ENCODE data around the gene ZNF468. TPM values are rescaled to one million over a fixed set of nuclear protein-coding genes. Genes with fewer than 3 reads are reported as not detected.
"Not testable (repeated sequence)": the region's sequence is repeated elsewhere in the genome, so short reads cannot be mapped to it uniquely, and the experiment has no call there.

The ZNF468 gene
- total RNA-seq, 4 donors from 2014 or later: 8.2 to 19.2 (median 14.0) TPM

DNA sequence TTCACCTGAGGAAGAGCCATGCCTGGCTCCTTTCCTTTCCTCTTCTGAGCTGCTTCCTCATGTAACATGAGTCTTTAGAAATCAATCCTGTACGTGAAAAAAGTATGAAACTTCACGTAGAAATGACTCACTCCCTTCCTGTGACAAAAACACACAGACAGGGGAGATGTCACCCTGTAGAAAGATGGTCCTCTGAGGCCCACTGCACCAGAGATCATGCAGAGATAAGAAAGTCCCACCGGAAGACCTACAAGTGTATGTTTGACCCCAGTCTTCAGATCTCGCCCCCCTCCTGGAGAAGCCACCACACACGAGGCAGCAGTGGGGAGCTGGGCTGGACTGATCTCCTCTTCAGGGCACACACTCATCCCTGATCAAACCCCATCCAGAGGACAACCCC lies 23.9 kb downstream of the ZNF468 start:
- not testable (repeated sequence) for H3K4me1 ChIP-seq; DNase-seq (ENCODE audit: low spot score in 2 of 2); H3K27me3 ChIP-seq; H3K27ac ChIP-seq; H3K4me3 ChIP-seq
- Histone ChIP-seq H3K9me3 (peaks cover 0 to 35% (median 7%) of the 10 kb centered on the region in 4 donors), H3K36me3 (peaks cover 0 to 31% (median 0%) of the 10 kb centered on the region in 3 donors)
- 68 to 77% methylated on average over 5 of the region's 5 CpGs for WGBS, 2 donors

DNA sequence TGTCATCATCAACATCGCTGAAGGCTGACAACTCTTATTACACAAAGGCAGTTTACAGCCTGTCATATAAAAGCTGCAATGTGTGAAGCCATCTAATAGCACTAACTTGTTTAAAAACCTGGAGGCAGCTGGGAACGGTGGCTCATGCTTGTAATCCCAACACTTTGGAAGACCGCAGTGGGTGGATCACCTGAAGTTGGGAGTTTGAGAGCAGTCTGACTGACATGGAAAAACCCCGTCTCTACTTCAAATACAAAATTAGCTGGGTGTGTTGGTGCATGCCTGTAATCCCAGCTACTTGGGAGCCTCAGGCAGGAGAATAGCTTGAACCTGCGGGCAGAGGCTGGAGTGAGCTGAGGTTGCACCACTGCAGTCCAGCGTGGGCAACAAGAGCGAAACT lies 27.6 kb downstream of the ZNF468 start:
- WGBS, 2 donors: 56 to 63% methylated on average over 7 of the region's 7 CpGs
- H3K4me3 ChIP-seq; H3K27me3 ChIP-seq; DNase-seq (ENCODE audit: low spot score in 2 of 2); H3K27ac ChIP-seq; H3K4me1 ChIP-seq; H3K36me3 ChIP-seq: not testable (repeated sequence)
- H3K9me3 ChIP-seq: peaks cover 0 to 15% (median 0%) of the 10 kb centered on the region in 4 donors

DNA sequence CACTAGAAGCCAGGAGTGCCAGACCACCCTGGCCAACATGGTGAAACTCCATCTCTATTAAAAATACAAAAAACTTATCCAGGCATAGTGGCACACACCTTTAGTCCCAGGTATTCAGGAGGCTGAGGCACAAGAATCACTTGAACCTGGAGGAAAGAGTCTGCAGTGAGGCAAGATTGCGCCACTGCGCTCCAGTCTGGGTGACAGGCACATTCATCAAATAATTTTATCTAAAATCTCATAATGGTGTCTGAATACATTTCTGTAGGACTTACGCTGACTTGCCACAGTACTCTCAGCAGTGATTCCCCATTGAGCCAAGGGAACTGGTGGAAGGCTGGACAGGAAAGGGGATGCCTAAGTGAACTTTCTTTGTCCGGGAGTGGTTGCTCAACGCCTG lies 31.7 kb downstream of the ZNF468 start:
- no peak for DNase-seq (ENCODE audit: low spot score in 2 of 2)
- H3K4me1 ChIP-seq: peaks cover 0 to 2% (median 0%) of the 10 kb centered on the region in 4 donors
- no peaks in the 10 kb centered on the region for H3K27me3 ChIP-seq
- H3K9me3 ChIP-seq: peaks cover 0 to 6% (median 0%) of the 10 kb centered on the region in 4 donors
- no peak overlapping the region for H3K27ac ChIP-seq
- H3K36me3 ChIP-seq: no peaks in the 10 kb centered on the region
- TF ChIP-seq POLR2A (IDR thresholded peaks at IDR 0.05) (no peak), EP300 (IDR thresholded peaks at IDR 0.05) (no peak)
- TF ChIP-seq, protein P1, sequence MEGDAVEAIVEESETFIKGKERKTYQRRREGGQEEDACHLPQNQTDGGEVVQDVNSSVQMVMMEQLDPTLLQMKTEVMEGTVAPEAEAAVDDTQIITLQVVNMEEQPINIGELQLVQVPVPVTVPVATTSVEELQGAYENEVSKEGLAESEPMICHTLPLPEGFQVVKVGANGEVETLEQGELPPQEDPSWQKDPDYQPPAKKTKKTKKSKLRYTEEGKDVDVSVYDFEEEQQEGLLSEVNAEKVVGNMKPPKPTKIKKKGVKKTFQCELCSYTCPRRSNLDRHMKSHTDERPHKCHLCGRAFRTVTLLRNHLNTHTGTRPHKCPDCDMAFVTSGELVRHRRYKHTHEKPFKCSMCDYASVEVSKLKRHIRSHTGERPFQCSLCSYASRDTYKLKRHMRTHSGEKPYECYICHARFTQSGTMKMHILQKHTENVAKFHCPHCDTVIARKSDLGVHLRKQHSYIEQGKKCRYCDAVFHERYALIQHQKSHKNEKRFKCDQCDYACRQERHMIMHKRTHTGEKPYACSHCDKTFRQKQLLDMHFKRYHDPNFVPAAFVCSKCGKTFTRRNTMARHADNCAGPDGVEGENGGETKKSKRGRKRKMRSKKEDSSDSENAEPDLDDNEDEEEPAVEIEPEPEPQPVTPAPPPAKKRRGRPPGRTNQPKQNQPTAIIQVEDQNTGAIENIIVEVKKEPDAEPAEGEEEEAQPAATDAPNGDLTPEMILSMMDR (IDR thresholded peaks at IDR 0.05): no peak
- WGBS, 2 donors: 88 to 90% methylated on average over 5 of the region's 5 CpGs
- H3K4me3 ChIP-seq: no peak overlapping the region

DNA sequence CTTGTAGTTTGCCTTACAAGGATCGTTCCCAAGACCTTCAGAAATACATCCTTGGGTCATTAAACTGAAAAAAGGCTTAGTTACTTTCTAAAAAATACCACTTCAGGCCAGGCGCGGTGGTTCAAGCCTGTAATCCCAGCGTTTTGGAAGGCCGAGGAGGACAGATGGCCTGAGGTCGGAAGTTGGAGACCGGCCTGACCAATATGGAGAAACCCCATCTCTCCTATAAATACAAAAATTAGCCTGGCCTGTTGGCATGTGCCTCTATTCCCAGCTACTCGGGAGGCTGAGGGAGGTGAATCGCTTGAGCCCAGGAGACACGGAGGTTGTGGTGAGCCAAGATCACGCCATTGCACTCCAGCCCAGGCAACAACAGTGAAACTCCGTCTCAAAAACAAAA lies 33.7 kb downstream of the ZNF468 start:
- no peak for DNase-seq (ENCODE audit: low spot score in 2 of 2)
- TF ChIP-seq, protein P1 (IDR thresholded peaks at IDR 0.05): no peak
- TF ChIP-seq EP300 (IDR thresholded peaks at IDR 0.05) (no peak), POLR2A (IDR thresholded peaks at IDR 0.05) (no peak)
- no peak overlapping the region for H3K4me3 ChIP-seq
- H3K27ac ChIP-seq: no peak overlapping the region
- no peaks in the 10 kb centered on the region for H3K27me3 ChIP-seq
- 94 to 96% methylated on average over 12 of the region's 12 CpGs for WGBS, 2 donors
- H3K9me3 ChIP-seq: peaks cover 0 to 6% (median 0%) of the 10 kb centered on the region in 4 donors
- H3K36me3 ChIP-seq: no peaks in the 10 kb centered on the region
- peaks cover 0 to 7% (median 0%) of the 10 kb centered on the region in 4 donors for H3K4me1 ChIP-seq

DNA sequence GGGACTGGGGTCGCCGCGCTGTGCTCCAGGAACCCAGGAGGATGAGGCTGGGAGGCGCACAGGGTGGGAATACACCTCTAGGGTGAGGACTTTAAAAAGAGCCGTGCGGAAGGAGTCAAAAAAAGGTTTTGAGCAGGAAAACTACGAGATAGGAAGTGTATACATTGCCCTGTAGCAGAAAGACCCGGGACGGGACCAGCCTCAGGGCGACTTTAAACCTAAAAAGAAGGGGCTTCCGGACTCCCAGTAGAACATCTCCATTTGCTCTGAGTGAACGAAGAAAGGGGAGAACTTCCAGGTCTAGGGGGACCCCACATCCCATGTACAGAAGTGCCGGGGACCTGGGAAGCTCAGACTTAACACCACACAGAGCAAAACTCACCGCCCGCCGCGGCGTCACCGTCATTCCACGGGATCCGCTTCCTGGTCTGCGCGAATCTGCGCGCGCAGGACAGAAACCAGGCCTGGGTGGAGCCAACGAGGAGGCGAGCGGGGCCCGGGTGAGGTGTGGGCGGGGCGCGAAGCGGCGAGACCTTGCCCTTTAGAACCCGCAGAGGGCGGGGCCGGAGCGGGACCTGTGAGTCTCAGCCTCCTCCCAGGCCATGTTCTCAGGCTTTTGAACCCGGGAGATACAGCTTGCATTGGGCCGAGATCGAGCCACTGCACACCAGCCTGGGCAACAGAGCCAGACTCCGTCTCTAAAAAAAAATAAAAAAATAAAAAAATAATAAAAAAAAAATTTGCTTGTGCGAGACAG lies 36.0 kb downstream of the ZNF468 start, which contains the start of gene ZNF28:
Gene ZNF28, minus strand, starts transcription at position 430 of the 757 bp plus-strand sequence. CDS start 3,675 bp downstream, outside the sequence.
- not testable (repeated sequence) for H3K4me1 ChIP-seq, H3K9me3 ChIP-seq, H3K27me3 ChIP-seq
- H3K27ac ChIP-seq: peak within 1 kb of the TSS in 3 of 4 donors; percentile 31 to 85 (median 74)
- WGBS, 2 donors: 1% methylated on average over 24 to 31 of the region's 44 CpGs
- peak within 1 kb of the TSS; percentile 38 to 67 (median 53) for H3K4me3 ChIP-seq
- peak in 1 of 2 donors; percentile 21 for TF ChIP-seq EP300 (IDR thresholded peaks at IDR 0.05)
- peak; percentile 39 to 42 for DNase-seq (ENCODE audit: low spot score in 2 of 2)
- H3K36me3 ChIP-seq: peaks cover 0 to 21% (median 0%) of the 10 kb centered on the region in 3 donors

DNA sequence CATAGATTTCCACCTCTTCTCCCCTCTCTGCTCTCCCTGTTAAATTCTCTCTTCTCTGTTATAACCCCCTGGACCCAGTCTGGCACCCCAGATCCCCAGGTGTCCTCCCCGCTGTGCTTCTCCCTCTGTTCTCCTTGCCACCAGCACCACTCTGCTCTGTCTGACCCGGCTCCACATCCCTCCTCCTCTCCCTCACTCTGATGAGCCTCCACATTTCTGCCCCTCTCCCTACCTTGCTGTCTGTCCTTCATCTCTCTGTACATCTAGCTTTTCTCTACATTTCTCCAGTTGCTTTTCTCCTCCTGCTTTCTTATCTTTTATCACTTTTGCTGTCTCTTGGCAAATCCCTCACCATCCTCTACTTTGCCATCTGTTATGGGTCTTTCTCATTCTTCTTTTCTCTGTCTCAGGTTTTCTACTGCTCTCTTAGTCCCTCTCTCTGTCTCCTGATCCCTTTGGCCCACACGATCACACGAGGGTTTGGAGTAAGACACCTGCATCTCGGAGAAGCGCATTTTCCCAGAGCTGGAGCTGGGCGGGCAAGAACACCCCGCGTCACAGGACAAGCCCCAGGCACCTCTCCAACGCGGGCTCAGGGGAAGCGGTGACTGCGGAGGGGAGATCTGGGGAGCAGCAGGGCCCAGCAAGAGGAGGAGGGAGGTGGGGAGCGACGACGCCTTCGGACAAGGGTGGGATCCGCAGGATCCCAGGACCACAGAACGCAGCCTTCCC lies 36.8 kb downstream of the ZNF468 start:
- H3K27me3 ChIP-seq; H3K9me3 ChIP-seq; H3K4me1 ChIP-seq; DNase-seq (ENCODE audit: low spot score in 2 of 2): not testable (repeated sequence)
- peak overlapping the region in 3 of 4 donors; percentile 31 to 85 (median 74) for H3K27ac ChIP-seq
- H3K4me3 ChIP-seq: peak overlapping the region; percentile 38 to 67 (median 53)
- 8% methylated on average over 19 of the region's 19 CpGs for WGBS, 2 donors
- H3K36me3 ChIP-seq: peaks cover 0 to 29% (median 0%) of the 10 kb centered on the region in 3 donors

DNA sequence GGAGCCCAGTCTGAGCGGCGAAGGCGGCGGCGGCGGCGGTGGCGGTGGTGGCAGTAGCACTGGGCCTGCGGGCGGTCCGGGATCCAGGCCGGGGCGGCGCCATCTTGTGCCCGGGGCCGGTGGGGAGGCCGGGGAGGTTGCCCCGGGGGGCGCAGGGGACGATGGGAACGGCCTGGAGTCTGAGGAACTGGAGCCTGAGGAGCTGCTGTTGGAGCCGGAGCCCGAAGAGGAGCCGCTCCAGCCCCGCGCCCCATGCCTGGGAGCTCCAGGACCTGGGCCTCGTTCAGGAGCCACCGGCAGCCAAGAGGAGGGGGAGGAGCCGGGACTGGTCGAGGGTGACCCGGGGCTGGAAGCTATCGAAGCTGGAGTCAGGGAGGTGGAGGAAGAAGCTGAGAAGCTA lies 47.6 kb downstream of the ZNF468 start:
- H3K27ac ChIP-seq: no peak overlapping the region
- H3K27me3 ChIP-seq: no peaks in the 10 kb centered on the region
- H3K4me1 ChIP-seq: no peaks in the 10 kb centered on the region
- H3K36me3 ChIP-seq: peaks cover 3 to 74% (median 16%) of the 10 kb centered on the region in 3 donors
- peaks cover 0 to 59% (median 0%) of the 10 kb centered on the region in 4 donors for H3K9me3 ChIP-seq
- H3K4me3 ChIP-seq: no peak overlapping the region
- WGBS, 2 donors: 85 to 97% methylated on average over 32 of the region's 32 CpGs
- no peak for DNase-seq (ENCODE audit: low spot score in 2 of 2)
- TF ChIP-seq, protein P1 (IDR thresholded peaks at IDR 0.05): no peak
- no peak for TF ChIP-seq POLR2A (IDR thresholded peaks at IDR 0.05)

DNA sequence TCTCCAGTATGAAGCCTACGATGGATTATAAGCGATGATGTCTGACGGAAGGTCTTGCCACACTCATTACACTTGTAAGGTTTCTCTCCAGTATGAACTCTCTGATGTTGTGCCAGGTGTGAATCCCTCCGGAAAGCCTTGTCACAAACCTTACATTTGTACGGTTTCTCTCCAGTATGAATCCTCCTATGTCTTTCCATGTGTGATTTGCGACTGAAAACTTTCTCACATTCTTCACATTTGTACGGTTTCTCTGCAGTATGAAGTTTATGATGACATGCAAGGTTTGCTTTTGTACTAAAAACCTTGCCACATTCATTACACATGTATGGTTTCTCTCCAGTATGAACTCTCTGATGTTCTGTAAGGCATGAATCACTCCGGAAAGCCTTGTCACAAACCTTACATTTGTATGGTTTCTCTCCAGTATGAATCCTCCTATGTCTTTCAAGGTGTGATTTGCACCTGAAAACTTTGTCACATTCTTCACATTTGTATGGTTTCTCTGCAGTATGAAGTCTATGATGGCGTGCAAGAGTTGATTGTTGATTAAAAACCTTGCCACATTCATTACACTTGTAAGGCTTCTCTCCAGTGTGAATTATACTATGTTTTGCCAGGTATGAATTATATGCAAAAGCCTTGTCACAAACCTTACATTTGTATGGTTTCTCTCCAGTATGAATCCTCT lies 57.3 kb downstream of the ZNF468 start:
- H3K9me3 ChIP-seq: peaks cover 0 to 98% (median 35%) of the 10 kb centered on the region in 4 donors
- 93 to 98% methylated on average over 9 of the region's 9 CpGs for WGBS, 2 donors
- H3K36me3 ChIP-seq: peaks cover 7 to 91% (median 20%) of the 10 kb centered on the region in 3 donors

More for the DNA sequence above, 57.3 kb downstream of the ZNF468 start:
- not testable (repeated sequence) for H3K27me3 ChIP-seq; H3K27ac ChIP-seq; H3K4me3 ChIP-seq; H3K4me1 ChIP-seq; DNase-seq (ENCODE audit: low spot score in 2 of 2)
